SK-N-MC (cell line): Measurements from ENCODE around the gene RNU5D-1.

Experiments used
- DNase-seq: peaks from one replicate; pipeline ENCODE4 v3.0.0-alpha.2; 2011; ENCODE audit warnings: low read depth, low spot score
- H3K27ac ChIP-seq: fragments of 200-600 bp; sonication (generic); 2 replicates; pipeline ENCODE4 v1.5.1; 2016; ENCODE audit warnings: mixed run types
- H3K36me3 ChIP-seq: fragments of 200-600 bp; sonication (generic); 2 replicates; pipeline ENCODE4 v1.6.1; 2017; ENCODE audit warnings: antibody characterized with exemption, low read length, mixed read lengths; ENCODE audit not compliant: insufficient read depth
- H3K4me3 ChIP-seq: fragments of 200-600 bp; sonication (generic); 2 replicates; pipeline ENCODE4 v1.5.1; 2016
- H3K9ac ChIP-seq: fragments of 200-600 bp; sonication (generic); 2 replicates; pipeline ENCODE4 v1.8.0; 2017; ENCODE audit warnings: mixed run types, mixed read lengths; ENCODE audit not compliant: insufficient read length
- H3K9me3 ChIP-seq: fragments of 200-600 bp; sonication (generic); 2 replicates; pipeline ENCODE4 v1.6.1; 2017; ENCODE audit warnings: low read depth, mild to moderate bottlenecking, antibody characterized with exemption, low read length, moderate library complexity, mixed read lengths
- EZH2 ChIP-seq: fragments of 200-600 bp; sonication (generic); IDR thresholded peaks from one replicate; pipeline ENCODE4 v1.6.1; 2017; ENCODE audit warnings: antibody characterized with exemption
- FOXP2 ChIP-seq: optimal IDR thresholded peaks from 2 replicates; pipeline ENCODE3; 2011; ENCODE audit warnings: mild to moderate bottlenecking, moderate library complexity; ENCODE audit not compliant: insufficient read depth; ENCODE audit errors: extremely low read length, control extremely low read depth
- POLR2AphosphoS5 ChIP-seq: IDR thresholded peaks from 2 replicates; pipeline ENCODE4 v1.6.1; 2012; ENCODE audit warnings: mild to moderate bottlenecking, low read depth, low read length, borderline replicate concordance

Gene RNU5D-1

DNA sequence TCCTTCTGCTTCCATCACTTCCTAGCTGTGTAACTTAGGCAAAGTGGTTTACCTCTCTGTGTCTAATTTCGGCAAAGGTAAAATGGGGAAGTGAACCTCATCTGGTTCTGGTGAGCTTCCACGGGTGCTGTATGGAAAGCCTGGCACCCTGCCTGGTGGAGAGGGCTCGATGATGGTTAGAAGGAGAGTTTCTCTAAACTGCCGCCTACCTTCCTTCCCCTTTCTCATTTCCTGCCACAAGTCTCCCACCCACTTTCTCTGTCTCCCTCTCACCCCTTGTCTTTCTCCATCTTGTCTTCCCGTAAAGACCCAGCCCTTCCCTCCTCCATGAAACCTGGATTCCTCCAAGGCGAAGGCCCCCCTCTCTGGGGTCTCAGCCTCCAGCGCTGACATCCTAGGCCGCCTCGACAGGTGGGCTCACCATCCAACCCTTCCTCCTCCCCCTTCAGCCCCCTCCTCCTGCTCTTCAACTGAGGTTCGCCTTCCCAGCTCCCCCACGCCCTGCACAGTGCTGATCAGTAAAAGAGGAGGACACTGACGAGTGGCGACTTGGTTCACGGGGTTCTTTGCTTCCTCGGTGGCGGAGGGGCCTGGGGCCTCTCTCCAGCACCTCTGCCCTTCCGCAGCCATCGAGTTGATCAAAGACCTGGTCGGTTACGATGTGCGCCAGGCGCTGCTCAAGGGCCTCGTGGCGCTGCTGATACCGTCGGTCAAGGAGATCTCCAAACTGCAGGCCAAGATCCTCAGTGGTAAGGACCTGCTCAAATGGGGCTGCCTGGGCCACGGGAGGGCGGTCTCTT is 7.3 kb downstream of the RNU5D-1 start:
- no peak overlapping the region for H3K9ac ChIP-seq
- no peak for DNase-seq
- no peaks in the 10 kb centered on the region for H3K36me3 ChIP-seq
- TF ChIP-seq EZH2 (no peak), POLR2AphosphoS5 (no peak), FOXP2 (no peak)
- peak overlapping the region; percentile 54; the same call in 1 of the 2 replicates for H3K27ac ChIP-seq
- H3K9me3 ChIP-seq: no peaks in the 10 kb centered on the region
- H3K4me3 ChIP-seq: no peak overlapping the region

GRCh38 chr1:44723064-44723463 is 7.9 kb downstream of the RNU5D-1 start:
- no peaks in the 10 kb centered on the region for H3K36me3 ChIP-seq
- no peaks in the 10 kb centered on the region for H3K9me3 ChIP-seq
- no peak overlapping the region for H3K9ac ChIP-seq
- TF ChIP-seq FOXP2 (no peak), POLR2AphosphoS5 (no peak), EZH2 (no peak)
- no peak for DNase-seq
- peak overlapping the region; percentile 54; the same call in 1 of the 2 replicates for H3K27ac ChIP-seq
- no peak overlapping the region for H3K4me3 ChIP-seq

- Histone ChIP-seq H3K27ac (peak overlapping the region; percentile 99), H3K4me3 (peak overlapping the region; percentile 40), H3K9ac (peak overlapping the region; percentile 89), H3K36me3 (no peaks in the 10 kb centered on the region), H3K9me3 (no peaks in the 10 kb centered on the region)
- no peak for TF ChIP-seq EZH2
- TF ChIP-seq POLR2AphosphoS5: peak; percentile 100
- peak; percentile 97 for TF ChIP-seq FOXP2
- DNase-seq: peak; percentile 98
These were observed 9.2 kb downstream of the RNU5D-1 start for GRCh38 chr1:44721485-44722361.

DNA sequence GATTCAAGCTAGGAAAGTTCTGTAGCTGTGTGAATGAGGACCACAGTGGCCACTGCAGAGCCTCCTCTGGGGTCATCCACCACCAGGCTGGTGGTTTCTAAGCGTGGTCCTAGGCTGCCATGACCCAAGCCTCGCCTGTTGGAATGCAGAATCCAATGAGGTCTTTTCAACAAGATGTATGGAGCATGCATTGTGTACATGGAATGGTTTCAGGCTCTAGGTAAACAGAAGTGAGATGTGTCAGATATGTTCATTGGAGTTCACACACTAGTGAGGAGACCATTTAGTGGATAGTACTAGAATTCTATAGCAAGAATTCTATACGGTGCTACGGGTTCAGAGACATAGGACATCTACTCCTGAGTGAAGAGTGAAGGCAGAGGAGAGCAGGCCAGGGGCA is 10.7 kb downstream of the RNU5D-1 start:
- no peak for TF ChIP-seq EZH2
- no peak for TF ChIP-seq POLR2AphosphoS5
- no peak overlapping the region for H3K27ac ChIP-seq
- no peaks in the 10 kb centered on the region for H3K36me3 ChIP-seq
- H3K4me3 ChIP-seq: no peak overlapping the region
- H3K9ac ChIP-seq: no peak overlapping the region
- H3K9me3 ChIP-seq: no peaks in the 10 kb centered on the region
- no peak for DNase-seq

DNA sequence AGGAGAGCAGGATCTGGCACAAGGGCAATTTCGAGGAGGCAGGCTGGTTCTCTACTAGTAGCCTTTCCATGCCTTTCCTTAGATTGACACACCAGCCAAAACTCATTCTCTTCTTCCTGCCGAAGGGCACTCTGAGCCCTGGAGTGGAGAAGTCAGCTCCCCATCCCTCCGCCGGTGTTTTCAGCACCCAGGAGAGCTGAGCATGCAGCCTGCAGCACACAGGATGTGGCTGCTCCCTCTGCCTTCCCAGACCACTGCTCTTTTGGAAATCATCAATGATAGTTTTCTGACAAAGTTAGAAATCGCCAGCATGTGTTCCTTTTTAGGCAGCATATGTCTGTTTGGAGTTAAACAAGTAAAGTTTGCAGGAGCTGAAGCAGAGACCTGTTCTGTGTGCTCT is 11.7 kb downstream of the RNU5D-1 start:
- no peak overlapping the region for H3K9ac ChIP-seq

GRCh38 chr1:44718091-44718490 is 12.9 kb downstream of the RNU5D-1 start:
- H3K36me3 ChIP-seq: no peaks in the 10 kb centered on the region
- peak overlapping the region; percentile 26 for H3K9ac ChIP-seq
- H3K27ac ChIP-seq: no peak overlapping the region
- H3K9me3 ChIP-seq: no peaks in the 10 kb centered on the region
- no peak overlapping the region for H3K4me3 ChIP-seq
- DNase-seq: no peak
- TF ChIP-seq EZH2: no peak
- no peak for TF ChIP-seq POLR2AphosphoS5
- no peak for TF ChIP-seq FOXP2

More for the DNA sequence above, 11.7 kb downstream of the RNU5D-1 start:
- no peak overlapping the region for H3K27ac ChIP-seq
- no peak for TF ChIP-seq EZH2
- no peak for TF ChIP-seq POLR2AphosphoS5
- no peak for TF ChIP-seq FOXP2
- H3K36me3 ChIP-seq: no peaks in the 10 kb centered on the region
- no peaks in the 10 kb centered on the region for H3K9me3 ChIP-seq
- H3K4me3 ChIP-seq: no peak overlapping the region
- DNase-seq: no peak

GRCh38 chr1:44717653-44718052 is 13.3 kb downstream of the RNU5D-1 start:
- TF ChIP-seq POLR2AphosphoS5 (no peak), FOXP2 (no peak), EZH2 (no peak)
- Histone ChIP-seq H3K36me3 (no peaks in the 10 kb centered on the region), H3K27ac (no peak overlapping the region), H3K9me3 (no peaks in the 10 kb centered on the region), H3K4me3 (no peak overlapping the region), H3K9ac (peak overlapping the region; percentile 26)
- DNase-seq: no peak

GRCh38 chr1:44717156-44717555 is 13.8 kb downstream of the RNU5D-1 start:
- Histone ChIP-seq H3K9me3 (no peaks in the 10 kb centered on the region), H3K9ac (no peak overlapping the region), H3K4me3 (no peak overlapping the region), H3K36me3 (no peaks in the 10 kb centered on the region), H3K27ac (no peak overlapping the region)
- TF ChIP-seq FOXP2: no peak
- TF ChIP-seq EZH2: no peak
- TF ChIP-seq POLR2AphosphoS5: no peak
- DNase-seq: no peak
